DMS53 (cell line): ENCODE data around the gene RNF213.
"Not testable (repeated sequence)": the region's sequence is repeated elsewhere in the genome, so short reads cannot be mapped to it uniquely, and the experiment has no call there.

ENCODE experiments used
- DNase-seq: peaks from one replicate; lab custom pipeline; 2025; lab: John Stamatoyannopoulos, UW

The RNF213 gene

DNA sequence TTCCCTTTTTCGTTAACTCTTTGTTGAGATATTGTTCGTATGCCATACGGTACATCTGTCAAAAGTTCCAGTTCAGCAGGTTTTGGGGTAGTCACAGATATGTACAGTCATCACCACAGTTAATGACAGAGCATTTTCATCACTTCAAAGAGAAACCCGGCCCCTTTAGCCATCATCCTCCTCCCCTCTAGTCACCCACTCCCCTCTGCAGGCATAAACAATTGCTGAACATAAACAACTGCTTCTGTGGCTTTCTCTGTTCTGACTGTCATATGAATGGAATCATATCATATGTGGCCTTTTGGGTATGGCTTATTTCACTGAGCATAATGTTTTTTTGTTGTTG is 59.3 kb downstream of the RNF213 start:
- no peak for DNase-seq

- DNase-seq = no peak
Observed at GRCh38 chr17:80320496-80320895, 59.8 kb downstream of the RNF213 start.

GRCh38 chr17:80322864-80323263 is 62.2 kb downstream of the RNF213 start:
- DNase-seq = peak; percentile 16

GRCh38 chr17:80323982-80324381 is 63.3 kb downstream of the RNF213 start:
- DNase-seq = no peak

GRCh38 chr17:80327518-80327917 is 66.9 kb downstream of the RNF213 start:
- no peak for DNase-seq

DNA sequence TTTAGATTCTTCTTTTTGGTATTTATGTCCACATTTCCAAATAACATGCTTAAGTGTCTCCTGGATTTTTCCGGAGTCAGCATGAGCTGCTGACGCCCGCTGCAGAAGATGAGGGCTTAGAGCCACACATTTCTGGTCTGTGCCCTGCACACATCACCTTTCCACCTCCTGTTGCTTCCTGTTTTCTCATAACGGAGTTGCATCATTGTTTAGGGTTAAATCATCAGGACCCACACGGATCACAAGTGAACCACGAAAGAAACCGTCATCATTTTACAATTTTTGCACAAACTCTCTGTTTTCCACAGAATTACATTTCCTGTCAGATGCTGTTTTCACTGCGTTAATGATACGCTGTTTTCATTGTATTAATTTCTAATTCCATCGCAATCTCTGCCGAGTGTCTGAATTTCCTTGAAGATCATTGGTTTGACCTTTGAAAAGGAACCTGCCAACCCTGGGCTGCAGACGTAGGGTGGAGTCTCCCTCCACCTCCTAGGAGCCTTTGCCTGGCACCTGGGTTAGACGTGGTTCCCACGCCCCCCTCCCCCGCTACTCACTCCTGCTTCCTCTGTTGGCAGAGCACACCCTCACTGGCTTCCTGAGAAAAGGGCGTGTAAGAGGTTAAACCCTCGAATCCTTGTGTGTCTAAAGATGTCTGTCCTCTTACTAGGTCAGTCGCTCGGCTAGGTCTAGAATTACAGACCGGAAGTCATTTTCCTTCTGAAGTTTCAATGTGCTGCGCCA is 68.2 kb downstream of the RNF213 start:
- no peak for DNase-seq

DNA sequence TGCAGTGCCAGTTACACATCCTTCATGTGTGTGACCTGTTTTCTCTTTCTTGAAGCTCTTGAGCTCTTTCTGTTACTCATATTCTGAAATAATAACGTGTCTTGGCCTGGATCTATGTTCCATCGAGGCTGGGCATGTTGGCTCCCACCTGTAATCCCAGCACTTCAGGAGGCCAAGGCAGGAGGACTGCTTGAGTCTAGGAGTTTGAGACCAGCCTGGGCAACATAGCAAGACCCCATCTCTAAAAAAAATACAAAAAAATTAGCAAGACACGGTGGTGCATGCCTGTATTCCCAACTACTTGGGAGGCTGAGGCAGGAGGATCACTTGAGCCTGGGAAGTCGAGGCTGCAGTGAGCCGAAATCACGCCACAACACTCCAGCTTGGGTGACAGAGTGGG is 68.8 kb downstream of the RNF213 start:
- not testable (repeated sequence) for DNase-seq

DNA sequence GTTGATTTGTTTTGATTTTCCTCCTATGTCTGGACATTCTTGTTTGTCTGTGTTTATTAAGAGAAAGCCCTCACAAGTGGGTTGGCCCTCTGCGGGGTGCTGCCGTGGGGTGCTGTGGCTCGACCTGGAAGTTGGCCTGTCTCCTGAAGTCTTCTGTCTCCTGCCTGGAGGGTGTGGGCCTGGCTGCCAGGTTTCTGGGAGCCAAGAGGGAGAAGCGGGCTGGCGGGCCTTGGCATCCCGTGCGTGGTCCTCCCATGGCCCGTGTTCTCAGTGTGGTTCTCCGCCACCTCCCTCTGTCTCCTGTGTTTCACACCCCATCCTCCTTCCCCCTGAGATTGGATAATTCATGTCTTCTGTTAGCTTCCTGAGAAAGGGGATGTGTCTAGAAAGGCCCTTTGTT is 69.6 kb downstream of the RNF213 start:
- DNase-seq = no peak

- not testable (repeated sequence) for DNase-seq
Observed at GRCh38 chr17:80330938-80331337, 70.3 kb downstream of the RNF213 start.

- no peak for DNase-seq
Observed at GRCh38 chr17:80331820-80332219, 71.2 kb downstream of the RNF213 start.

DNA sequence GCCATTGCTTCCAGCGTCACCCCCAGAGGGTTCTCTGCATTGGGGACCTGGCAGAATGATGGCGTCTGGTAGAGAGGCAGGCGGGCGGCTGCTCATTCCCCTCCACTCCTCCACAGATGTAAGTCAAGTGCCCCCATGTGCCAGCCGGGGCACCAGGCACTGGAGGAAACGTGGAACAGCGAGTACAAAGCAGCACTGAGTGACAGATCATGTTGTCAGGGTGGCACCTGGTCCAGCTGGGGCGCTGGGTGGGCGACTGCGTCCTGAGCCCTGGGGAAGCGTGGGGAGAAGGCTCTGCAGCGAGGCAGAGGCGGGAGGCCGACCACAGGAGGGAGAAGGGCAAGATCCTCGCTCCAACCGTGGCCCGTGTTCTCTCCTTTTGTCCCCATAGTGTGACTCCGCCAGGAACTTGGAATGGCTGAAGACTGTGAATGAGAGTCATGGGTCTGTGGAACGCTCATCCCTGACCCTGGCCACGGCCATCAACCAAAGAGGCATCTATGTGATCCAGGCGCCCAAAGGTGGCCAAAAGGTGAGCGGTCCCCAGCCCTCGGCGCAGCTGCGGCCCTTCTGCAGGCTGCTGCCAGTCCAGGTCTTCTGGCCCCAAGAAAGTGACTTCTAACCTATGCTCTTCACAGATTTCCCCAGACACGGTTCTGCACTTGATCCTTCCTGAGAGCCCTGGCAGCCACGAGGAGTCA is 76.7 kb downstream of the RNF213 start:
- no peak for DNase-seq

GRCh38 chr17:80339118-80339517 is 78.5 kb downstream of the RNF213 start:
- DNase-seq = no peak

DNA sequence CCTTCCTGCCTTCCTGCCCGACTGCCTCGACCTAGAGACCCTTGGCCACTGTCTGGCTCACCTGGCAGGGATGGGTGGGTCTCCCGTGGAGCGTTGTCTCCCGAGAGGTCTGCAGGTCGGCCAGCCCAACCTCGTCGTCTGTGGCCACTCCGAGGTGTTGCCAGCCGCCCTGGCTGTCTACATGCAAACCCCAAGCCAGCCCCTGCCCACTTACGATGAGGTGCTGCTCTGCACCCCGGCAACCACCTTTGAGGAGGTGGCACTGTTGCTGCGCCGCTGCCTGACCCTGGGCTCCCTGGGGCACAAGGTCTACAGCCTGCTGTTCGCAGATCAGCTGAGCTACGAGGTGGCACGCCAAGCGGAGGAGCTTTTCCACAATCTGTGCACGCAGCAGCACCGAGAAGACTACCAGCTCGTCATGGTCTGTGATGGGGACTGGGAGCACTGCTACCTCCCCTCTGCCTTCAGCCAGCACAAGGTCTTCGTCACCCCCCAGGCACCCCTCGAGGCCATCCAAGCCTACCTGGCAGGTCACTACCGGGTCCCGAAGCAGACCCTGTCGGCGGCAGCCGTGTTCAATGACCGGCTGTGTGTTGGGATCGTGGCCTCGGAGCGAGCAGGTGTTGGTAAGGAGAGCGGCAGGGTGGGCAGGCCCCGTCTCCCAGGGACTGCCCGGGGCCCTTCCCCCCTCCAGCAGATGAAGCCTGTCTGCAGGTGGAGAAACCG is 79.2 kb downstream of the RNF213 start:
- DNase-seq = no peak

DNA sequence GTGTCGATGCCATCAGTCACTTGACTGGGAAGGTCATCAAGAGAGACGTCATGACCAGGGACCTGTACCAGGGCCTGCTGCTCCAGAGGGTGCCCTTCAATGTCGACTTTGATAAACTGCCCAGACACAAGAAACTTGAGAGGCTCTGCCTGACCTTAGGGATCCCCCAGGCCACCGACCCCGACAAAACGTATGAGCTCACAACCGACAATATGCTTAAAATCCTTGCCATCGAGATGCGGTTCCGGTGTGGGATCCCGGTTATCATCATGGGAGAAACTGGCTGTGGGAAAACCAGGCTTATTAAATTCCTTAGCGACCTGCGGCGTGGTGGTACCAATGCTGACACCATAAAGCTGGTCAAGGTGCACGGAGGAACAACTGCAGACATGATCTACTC is 84.7 kb downstream of the RNF213 start:
- no peak for DNase-seq

- DNase-seq = no peak
Observed at GRCh38 chr17:80345841-80346497, 85.3 kb downstream of the RNF213 start.

DNA sequence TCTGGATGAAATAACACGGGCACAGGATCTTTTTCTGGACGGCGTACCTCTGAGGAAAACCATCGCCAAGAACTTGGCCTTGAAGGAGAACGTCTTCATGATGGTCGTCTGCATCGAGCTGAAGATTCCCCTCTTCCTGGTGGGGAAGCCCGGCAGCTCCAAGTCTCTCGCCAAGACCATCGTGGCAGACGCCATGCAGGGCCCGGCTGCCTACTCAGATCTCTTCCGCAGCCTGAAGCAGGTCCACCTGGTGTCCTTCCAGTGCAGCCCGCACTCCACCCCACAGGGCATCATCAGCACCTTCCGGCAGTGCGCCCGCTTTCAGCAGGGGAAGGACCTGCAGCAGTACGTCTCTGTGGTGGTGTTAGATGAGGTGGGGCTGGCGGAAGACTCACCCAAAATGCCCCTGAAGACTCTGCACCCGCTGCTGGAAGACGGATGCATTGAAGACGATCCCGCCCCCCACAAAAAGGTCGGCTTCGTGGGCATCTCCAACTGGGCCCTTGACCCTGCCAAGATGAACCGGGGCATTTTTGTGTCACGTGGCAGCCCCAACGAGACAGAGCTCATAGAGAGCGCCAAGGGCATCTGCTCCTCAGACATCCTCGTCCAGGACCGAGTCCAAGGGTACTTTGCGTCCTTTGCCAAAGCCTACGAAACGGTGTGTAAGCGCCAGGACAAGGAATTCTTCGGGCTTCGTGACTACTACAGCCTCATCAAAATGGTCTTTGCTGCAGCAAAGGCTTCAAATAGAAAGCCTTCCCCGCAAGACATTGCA is 86.0 kb downstream of the RNF213 start:
- no peak for DNase-seq

DNA sequence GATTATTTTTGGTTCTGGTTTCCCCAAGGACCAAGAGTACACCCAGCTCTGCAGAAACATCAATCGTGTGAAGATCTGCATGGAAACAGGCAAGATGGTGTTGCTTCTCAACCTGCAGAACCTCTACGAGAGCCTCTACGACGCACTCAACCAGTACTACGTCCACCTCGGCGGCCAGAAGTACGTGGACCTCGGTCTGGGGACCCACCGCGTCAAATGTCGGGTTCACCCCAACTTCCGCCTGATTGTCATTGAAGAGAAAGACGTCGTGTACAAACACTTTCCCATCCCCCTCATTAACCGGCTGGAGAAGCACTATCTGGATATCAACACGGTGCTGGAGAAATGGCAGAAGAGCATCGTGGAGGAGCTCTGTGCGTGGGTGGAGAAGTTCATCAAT is 86.9 kb downstream of the RNF213 start:
- no peak for DNase-seq

GRCh38 chr17:80347948-80348351 is 87.3 kb downstream of the RNF213 start:
- DNase-seq = no peak

DNA sequence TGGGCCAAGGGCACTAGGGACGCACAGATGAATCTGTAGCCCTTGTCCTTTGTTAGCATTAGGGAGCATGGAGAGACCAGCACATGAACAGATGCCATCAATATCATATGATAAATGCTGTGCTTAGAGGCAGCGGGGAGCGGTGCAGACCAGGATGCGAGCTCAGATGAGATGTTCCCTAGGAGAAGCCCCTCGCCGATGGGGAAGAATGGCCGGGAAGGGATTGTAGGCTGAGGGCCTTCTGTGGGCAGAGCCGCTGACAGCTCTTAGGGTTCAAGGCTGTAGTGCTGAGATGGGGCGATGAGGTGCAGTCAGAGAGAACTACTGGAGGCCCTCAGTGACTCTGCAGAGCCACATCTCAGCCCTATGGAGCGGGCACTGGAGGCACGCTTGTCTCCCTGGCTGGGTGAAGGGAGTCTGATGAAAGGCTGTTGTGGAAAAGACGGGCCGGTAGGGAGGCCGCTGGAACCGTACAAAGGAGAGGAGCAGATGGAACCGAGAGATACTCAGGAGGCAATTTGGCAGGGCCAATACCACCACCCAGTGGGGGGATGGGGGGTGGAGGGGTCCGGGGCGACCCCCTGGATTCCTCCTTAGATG is 88.0 kb downstream of the RNF213 start:
- DNase-seq = no peak

DNA sequence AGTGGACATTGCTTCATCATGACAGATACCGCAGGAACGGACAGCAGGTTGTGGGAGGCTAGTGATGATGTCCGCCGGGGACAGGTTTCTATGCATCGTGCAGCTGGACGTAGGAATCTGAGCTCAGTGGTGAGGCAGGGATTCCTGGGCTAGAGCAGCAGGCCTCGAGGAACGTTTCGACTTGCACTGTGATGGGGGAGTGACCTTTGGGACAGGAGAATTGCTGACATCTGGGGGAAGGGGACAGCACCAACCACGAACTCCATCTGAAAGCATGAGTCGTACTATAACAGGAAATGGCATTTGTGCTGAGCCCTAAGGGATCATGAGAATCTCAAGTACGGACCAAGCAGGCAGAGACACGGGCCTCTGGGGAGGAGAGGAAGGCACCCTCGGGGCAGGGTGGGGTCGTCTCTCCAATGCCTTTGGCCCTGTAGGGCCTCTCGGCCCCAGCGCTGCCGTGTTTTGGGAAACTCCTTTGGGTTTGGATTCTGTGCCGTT is 88.5 kb downstream of the RNF213 start:
- no peak for DNase-seq

- no peak for DNase-seq
Observed at GRCh38 chr17:80349751-80350150, 89.1 kb downstream of the RNF213 start.
